ENCODE results near the gene HTRA1.

DNA sequence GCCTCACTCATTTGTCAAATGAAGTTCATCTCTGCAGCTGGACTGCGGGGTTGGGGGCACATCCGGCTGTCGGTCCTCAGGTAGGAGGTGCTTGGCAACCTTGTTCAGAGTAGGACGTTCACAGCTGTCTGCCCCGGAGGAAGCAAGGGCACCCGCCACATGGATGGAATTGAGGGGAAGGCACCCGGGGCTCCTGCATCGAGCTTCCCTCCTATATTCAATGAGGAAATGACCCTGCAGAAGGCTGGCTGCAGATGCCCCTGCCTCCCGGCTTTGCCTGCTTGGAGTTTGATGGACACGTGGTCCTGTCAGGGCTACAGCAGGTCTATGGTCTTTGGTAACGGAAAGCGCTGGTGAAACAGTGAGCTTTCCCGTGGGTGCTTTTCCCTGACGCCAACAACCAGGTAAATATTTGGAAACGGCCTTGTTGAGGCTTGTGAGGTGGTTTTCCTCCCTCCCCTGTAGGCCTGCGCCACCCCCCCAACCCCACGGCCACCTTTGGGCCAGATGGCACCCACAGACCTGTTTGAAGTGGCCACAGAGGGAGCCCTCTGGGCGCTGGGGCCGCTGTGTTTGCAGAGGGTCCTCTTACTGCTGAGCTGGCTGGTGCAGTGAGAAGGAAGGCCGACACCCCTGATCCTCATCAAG, 32.9 kb downstream of the HTRA1 start:
- TF ChIP-seq JUND (IDR thresholded peaks at IDR 0.05): no peak
- TF ChIP-seq, protein P1, sequence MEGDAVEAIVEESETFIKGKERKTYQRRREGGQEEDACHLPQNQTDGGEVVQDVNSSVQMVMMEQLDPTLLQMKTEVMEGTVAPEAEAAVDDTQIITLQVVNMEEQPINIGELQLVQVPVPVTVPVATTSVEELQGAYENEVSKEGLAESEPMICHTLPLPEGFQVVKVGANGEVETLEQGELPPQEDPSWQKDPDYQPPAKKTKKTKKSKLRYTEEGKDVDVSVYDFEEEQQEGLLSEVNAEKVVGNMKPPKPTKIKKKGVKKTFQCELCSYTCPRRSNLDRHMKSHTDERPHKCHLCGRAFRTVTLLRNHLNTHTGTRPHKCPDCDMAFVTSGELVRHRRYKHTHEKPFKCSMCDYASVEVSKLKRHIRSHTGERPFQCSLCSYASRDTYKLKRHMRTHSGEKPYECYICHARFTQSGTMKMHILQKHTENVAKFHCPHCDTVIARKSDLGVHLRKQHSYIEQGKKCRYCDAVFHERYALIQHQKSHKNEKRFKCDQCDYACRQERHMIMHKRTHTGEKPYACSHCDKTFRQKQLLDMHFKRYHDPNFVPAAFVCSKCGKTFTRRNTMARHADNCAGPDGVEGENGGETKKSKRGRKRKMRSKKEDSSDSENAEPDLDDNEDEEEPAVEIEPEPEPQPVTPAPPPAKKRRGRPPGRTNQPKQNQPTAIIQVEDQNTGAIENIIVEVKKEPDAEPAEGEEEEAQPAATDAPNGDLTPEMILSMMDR (IDR thresholded peaks at IDR 0.05): no peak
- no peak for TF ChIP-seq YY1 (IDR thresholded peaks at IDR 0.05; ENCODE audit: low read depth)
- TF ChIP-seq EP300 (IDR thresholded peaks at IDR 0.05; ENCODE audit: borderline replicate concordance in 1 of 2, low read depth in 1 of 2, low read length in 1 of 2): no peak
- no peak for TF ChIP-seq RFX5 (IDR thresholded peaks at IDR 0.05; ENCODE audit: low read length)
- no peak for TF ChIP-seq MXI1 (IDR thresholded peaks at IDR 0.05; ENCODE audit: low read depth, low read length)
- TF ChIP-seq, protein P2, sequence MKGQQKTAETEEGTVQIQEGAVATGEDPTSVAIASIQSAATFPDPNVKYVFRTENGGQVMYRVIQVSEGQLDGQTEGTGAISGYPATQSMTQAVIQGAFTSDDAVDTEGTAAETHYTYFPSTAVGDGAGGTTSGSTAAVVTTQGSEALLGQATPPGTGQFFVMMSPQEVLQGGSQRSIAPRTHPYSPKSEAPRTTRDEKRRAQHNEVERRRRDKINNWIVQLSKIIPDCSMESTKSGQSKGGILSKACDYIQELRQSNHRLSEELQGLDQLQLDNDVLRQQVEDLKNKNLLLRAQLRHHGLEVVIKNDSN (IDR thresholded peaks at IDR 0.05; ENCODE audit: borderline replicate concordance, low read depth): no peak
- no peak for TF ChIP-seq TAF1 (IDR thresholded peaks at IDR 0.05; ENCODE audit: borderline replicate concordance, low read depth, low read length)

All from SK-N-SH (cell line).